DMS153 treated with DMSO at 0.1 percent for 48 hours (cell line): Measurements from ENCODE around the gene CDK15.
"Not testable (repeated sequence)": the region's sequence is repeated elsewhere in the genome, so short reads cannot be mapped to it uniquely, and the experiment has no call there.

Experiments
- DNase-seq: peaks from one replicate; lab custom pipeline; 2025; ENCODE audit not compliant: unreplicated experiment; lab: John Stamatoyannopoulos, UW

The CDK15 gene

DNA sequence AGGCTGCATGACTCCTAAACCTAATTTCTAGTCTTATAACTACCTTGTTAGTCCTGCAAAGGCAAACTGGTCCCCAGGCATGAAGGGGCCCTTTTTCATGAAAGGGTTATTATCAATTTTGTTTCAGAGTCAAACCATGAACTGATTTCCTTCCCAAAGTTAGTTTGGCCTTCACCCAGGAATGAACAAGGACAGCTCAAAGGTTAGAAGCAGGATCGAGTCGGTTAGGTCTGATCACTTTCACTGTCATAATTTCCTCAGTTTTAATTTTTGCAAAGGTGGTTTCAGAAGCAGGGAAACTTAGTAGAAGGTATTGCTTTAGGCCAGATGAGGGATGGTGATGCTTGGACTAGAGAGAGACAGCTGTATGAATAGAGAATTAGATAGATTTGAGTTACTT lies 16.9 kb upstream of the CDK15 start:
- no peak for DNase-seq

DNA sequence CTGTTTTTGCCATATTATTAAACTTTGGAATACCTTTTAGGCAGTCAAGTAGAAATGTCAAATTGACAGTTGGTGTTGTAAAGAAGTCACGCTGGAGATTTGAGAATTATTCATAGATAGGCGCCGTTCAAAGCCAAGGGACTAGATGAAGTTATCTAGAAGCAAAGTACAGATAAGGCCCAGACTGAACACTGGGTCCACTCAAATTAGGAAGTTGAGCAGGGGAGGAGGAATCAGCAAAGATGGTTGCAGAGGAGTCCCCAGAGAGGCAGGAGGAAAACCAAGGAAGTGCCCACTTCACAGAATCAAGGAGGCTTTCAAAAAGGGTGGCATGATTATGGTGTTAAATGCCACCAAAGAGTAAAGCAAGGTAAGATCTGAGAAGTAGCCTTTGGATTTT lies 16.0 kb upstream of the CDK15 start:
- no peak for DNase-seq

DNA sequence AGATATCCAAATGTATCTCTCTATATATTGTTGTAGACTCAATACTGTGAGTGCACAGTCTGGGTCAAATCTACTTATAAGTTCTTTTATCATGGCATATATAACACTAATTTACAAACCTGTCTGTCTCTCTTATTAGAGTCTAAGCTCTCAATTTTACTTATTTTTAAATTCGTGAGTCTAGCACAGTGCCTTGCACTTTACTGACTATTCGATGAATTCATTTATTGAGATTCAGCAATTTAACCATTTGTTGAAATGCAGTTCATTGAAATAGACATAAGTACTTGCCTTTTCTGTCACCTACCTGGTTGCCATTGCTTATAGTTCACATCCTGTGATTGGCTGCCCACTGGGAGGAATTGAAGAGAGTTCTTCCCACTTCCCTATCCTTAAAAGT lies 15.3 kb upstream of the CDK15 start:
- no peak for DNase-seq

DNA sequence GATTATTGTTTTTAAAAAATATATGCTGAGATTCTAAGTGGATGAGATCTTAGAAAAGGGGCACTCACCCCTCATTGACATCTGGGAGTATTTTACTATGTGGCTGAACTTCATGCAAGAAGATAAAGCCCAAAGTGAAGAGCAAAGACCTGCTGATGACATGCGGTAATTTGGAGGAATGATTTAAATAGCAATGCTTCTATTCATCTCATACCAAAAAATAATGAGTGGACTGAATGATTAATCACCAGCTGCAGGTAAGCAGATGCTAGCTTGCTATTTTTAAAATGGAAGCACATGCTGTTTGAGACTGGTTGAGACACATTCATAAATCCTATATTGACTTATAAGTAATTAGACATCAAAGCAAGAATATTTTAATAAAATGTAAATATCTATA lies 12.7 kb upstream of the CDK15 start:
- no peak for DNase-seq

DNA sequence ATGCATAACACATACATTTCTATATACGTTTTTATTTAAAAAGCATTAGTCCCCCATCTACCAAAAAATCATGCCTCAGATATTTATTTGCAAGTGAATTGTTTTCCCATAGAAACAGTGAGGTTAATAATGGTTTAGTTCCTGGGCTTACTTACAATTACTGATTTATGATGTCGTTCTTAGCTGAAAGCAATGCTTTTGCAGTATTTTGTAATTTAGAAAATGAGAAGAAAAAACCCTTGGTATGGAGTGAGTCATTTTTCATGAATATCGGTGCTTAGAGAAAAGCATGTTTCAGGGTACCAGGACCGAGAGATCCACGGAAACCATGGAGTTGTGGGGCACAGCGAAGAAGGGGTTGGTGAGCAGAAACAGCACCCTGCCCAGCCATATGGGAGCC lies 12.0 kb upstream of the CDK15 start:
- no peak for DNase-seq

DNA sequence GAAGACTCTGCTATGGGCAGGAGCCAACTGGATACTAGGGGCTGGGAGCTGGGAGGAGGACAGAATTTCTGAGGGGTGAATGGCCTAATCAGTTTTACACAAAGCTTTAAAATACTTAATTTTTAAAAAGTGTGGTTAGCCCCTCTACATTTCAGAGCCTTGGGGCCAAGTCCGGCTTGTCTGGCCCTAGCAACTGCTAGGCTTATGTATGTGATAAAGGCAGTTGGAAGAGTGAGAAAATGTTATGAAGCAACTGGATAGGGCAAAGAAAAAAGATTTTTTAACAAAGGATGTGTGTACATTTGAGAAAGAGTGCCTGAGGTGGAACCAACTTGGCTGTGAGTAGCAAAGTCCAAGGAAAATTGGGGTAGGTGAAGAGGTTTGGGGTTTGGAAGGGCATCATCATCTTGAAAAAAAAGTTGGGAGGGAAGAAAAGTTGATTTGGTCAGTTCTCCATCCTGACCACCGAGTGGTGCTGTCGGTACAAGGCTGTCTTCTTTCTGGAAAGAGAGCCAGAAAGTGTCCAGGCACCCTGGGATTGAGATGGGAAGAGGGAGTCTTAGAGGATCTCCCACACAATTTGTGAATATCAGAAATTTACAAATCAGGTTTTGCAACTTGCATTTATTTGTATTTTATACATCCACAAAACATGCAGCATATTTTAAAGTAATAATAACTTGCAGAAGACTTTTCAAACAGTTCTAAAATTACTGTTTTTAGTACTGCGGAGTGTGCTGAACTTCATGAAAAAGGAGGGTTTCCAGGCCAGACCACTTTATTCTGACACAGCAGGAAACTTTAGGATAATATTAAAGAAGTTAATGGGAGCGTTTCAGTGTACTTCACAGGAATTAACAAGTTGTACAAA lies 10.5 kb upstream of the CDK15 start:
- DNase-seq = no peak

DNA sequence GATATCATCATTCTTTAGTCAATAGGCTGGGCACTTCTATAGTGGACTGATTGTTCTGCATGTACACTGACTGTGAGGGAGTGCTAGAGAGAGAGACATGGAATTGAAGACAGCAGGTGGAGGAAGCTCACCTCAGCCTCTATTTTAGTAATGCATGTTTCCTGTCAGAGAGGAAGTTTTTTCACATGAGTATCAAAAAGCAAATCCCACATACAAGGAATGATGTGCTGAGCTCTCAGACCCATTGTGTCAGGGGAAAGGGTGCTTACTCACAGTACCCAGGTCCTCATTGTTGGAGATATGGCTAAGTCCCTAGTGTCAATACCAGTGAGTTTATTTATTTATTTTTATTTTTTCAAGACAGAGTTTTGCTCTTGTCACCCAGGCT lies 9.9 kb upstream of the CDK15 start:
- no peak for DNase-seq

DNA sequence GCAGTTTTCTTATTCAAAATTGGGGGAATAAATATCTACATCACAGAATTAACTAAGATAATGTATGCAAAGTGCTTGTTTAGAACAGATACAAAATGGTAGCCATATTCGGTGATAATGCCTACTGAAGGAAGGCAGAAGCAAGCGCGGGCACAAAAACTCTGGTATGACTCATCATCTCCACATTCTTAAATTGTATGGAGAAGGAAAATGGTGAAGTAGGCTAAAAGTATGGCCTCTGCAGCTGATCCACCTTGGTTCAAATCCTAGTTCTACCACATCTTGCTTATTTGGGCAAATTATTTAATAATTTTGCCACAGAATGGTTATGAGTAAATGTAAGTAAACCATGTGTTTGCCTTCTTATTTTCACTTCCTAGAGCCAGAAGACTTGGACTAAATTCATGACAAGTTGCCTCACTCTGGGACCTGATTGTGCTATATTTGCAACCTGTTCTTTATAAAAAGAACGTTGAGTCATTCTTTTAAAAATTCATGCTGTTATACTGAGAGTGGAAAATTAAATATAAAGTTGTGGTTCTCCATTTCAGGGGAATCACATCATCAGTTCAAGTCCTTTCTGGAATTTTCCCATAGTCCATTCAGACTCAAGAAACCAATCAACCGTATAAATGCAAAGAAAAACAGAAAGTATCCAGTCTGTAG lies 9.0 kb upstream of the CDK15 start:
- DNase-seq = no peak

DNA sequence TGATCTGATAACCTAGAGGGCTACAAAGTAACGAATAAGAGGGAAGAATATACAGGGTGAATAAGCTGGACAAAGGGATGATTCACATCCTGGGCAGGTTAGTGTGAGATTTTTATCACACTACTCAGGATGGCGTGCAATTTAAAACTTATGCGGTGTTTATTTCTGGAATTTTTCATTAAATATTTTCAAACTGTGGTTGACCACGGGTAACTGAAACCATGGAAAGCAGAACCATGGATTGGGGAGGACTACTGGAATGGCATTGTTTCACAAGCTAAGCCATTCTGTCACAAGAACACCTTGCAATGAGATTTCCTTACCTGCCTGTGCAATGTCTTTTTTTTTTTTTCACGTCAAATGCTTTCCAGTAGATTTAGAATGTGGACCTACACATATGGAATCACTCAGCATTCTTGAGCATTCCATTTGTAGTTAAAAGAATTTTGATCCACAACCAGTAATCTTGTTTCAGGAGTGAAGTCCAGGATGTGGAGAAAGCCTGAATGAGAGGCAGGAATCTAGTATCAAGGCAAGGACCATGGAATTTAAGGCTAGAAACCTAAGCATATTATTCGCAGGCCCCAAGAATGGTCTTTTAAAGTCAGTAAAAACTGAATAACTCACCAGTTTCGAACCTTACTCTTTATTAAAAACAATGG lies 8.0 kb upstream of the CDK15 start:
- no peak for DNase-seq

DNA sequence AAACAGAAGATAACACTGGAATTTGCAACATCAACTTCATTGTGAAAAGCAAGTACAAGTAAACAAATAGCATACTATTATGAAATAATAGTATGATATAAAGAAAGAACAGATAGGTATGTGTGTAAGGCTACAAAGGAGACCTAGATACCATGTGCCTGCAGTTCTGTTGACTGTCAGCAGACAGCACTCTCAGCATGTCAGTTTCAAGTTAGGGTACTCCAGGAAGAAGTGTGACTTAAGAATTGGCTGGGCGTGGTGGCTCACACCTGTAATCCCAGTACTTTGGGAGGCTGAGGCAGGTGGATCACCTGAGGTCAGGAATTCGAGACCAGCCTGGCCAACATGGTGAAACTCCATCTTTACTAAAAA lies 7.4 kb upstream of the CDK15 start:
- not testable (repeated sequence) for DNase-seq

DNA sequence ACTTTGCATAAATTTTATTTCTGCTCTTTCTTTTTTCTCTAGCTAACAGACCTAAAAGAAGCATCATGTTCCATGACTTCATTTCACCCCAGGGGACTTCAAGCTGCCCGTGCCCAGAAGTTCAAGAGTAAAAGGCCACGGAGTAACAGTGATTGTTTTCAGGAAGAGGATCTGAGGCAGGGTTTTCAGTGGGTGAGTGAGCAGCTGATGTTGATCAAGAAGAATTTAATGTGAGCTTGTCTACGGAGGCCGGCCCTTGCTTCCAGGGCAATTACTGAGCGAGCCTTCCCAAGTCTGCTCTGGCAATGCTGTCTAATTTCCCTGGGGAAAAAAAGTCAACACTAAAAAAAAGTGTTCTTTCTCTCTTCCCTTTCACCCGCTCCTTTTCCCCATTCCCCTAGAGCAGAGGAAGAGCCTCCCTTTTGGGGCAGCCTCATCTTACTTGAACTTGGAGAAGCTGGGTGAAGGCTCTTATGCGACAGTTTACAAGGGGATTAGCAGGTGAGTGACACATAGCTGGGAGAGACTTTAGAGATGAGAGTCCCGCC lies 1.2 kb downstream of the CDK15 start:
- no peak for DNase-seq

DNA sequence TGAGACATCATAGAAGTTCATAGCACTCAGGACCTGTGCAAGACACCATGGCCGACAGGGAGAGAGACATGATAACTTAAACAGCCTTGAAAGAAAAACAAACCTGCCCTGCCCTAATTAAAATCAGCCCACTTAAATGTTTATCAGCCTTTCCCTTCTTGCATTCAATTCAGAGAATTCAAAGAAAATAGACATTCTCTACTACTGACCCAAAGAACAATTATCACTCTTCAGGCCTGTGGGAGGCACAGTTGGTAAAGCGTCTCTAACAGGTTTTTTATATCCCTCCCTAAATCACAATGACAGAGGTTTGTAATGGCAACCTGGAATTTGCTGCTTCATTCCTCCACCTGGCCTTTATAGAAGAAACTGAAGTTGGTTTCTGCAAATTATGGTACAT lies 1.7 kb downstream of the CDK15 start:
- DNase-seq = no peak

DNA sequence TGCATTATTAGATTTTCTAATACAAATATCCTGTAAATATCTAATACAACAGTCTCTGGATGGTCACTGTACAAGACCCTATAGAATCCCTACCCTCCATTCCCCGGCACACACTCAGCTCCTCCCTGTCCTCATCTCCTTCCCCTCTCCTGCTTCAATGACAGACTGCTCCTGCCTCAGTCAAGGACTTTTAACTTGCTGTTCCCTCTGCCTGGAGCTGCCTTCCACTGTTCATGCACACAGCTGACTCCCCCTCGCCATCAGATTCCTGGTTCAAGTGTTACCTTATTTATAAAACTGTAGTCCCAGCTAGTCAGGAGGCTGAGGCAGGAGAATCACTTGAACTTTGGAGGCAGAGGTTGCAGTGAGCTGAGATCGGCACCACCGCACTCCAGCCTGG lies 3.3 kb downstream of the CDK15 start:
- no peak for DNase-seq

DNA sequence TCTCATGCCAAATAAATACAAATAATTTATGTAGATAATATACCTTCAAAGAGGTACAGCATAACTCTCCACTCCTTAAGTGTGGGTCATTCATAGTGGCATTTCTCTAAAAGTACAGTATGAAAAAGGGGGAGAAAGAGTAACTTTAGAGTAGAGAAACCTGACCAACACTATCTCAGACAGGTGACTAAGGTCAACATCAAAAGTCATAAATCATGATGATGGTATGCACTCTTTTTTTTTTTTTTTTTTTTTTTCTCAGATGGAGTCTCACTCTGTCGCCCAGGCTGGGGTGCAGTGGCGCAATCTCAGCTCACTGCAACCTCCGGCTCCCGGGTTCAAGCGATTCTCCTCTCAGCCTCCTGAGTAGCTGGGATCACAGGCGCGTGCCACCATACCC lies 4.3 kb downstream of the CDK15 start:
- not testable (repeated sequence) for DNase-seq

DNA sequence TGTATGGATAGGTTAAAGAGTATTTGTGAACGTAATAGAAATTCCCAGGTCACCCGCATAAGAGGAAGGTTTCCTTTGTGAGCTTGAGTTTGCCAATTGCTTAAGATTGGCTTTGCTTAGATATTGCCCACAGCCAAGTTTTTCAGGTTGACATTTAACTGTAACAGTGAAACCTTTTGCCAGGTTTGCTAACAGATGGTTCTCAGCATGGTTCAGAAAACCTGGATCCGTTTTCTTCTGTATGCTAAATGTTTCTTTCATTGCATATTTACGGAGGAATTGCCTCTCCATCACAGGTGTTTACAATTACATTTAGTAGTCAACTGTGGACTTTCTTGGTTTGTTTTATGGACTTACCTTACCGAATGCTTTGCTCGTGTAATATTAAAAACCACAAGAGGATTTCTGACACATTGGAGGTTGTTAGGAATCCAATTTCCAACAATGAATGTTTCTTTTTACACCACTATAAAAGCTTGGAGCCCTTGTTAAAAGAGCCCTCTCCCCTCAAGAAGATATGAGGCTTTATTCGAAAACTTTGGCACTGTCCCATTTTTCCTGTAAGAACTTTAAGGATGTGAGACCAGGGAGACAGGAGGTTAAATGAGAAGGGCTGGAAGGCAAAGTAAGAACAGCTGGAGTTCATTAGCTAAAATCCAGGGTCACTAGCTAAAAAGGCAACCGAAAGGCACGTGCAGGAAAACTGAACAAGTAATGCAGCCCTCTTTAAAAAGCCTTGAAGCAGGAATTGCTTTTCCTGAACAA lies 7.8 kb downstream of the CDK15 start:
- no peak for DNase-seq

DNA sequence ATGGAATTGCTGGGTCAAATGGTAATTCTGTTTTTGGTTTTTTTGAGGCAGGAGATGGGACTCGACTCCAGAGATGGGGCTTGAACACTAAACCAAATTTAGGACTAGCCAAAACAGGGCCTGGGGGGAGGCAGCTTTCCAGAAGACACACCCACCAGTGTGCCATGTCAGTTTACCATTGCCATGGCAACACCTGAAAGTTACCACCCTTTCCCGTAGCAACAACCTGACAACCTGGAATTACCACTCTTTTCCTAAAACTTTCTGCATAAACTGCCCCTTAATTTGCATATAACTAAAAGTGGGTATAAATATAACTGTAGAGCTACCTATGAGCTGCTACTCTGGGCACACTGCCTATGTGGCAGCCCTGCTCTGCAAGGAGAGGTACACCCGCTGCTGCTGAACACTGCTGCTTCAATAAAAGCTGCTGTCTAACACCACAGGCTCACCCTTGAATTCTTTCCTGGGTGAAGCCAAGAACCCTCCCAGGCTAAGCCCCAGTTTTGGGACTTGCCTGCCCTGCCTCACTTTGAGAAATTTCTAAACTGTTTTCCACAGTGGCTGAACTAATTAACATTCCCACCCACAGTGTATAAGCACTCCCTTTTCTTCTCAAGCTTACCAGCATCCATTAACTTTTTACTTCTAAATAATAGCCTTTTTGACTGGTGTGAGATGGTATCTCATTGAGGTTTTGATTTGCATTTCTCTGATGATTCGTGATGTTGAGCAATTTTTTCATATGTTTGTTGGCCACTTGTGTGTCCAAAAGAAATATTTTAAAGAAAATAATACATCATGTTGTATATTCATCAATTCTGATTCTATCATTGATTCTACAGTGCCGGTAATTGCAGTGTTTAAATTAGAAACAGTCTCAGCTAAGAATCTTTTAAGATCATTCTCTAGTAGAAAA lies 10.6 kb downstream of the CDK15 start:
- no peak for DNase-seq

DNA sequence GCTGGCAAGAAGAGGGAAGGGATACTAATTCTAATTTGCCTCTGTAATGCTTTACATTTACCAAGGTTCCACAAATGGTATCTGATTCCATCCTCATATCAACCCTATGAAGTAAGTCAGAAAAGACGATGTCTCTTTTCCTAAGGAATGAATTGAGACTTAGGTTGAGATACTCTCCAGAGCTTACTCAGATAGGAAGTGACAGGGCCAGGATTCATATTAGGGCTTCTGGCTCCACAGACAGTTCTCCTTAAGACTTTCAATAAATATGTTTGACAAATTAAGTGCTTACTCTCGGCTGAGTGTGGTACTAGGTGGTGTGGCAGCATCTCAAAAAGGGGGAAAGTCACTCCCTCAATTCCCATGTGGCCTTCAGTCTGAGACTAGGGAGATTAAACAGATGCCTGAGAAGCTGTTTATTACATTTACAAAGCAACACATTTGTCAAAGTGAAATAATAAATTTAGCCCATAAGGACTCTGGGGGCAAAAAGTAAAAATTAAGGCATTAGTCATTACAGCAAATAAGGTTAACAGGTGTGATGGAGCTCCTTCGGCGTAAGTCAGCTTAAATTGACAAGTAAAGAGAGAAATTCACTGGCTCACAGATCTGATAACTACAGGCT lies 14.2 kb downstream of the CDK15 start:
- no peak for DNase-seq

DNA sequence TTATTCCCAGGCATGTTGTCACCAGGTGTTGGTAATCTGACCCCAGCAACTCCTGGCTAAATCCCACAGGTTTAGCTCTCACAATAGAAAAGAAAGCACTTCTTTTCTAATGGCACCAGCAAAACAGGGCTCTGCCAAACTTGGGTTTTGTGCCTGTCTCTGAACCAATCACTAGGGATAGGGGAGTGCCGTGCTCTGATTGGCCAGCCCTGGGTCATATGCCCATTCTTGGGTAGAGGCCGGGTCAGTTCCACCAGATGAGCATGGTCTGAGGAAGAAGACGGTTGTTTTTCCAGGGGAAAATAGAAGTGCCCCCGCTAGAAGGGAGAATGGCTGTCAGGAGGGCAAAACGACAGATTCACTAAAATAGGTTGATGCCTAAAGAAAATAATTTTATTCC lies 14.7 kb downstream of the CDK15 start:
- DNase-seq = peak; percentile 13

DNA sequence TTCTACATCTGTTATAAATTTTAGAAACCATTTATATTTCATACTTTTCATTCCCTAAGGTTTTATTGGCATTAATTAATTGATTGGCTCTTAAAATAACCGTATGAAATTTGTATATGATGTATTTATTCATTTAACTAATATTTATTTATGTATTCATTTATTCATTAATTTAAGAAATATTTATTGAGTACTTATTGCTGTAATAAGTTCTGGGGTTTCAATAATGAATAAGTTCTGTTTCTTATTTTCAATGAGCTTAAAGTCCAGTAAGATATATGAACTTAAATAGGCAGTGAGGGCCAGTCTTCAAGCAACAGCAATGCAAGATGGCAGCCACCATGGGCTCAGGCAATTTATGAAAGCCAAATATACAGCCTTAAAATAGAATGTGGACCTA lies 17.9 kb downstream of the CDK15 start:
- no peak for DNase-seq

DNA sequence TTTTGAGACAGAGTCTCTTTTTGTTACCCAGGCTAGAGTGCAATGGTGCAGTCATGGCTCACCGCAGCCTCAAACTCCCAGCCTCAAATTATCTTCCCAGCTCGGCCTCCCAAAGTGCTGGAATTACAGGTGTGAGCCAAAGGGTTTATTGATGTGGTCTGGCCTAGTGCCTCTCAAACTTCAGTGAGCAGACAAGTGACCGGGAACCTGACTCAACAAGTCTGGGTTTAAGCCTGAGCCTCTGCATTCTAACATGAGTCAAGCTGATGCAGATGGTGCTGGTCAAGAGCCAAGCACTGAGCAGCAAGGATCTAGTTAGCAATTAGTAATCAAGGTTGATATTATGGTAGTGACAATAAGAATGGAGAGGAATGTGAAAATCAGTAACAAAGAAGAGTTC lies 21.3 kb downstream of the CDK15 start:
- DNase-seq = no peak
